GM12878 (cell line): Measurements from ENCODE around the gene PHACTR1. TPM values are rescaled to one million over a fixed set of nuclear protein-coding genes. Genes with fewer than 3 reads are reported as not detected.

Experiments used
- ATAC-seq: fragments of 200-7000 bp; cut with Tn5 transposase; 3 replicates; pipeline ENCODE4 v1.9.1; 2020; ENCODE audit warnings: mild to moderate bottlenecking, moderate library complexity
- BruUV-seq: library from RNA; stranded (reverse); fragments of 400-500 nt; replicated peaks from 2 replicates; lab custom pipeline; 2021; lab: Mats Ljungman, UMichigan
- CTCF ChIA-PET: fragments of 300-600 bp; sonication (Branson Sonifier 250); formaldehyde crosslinking; extraction: SDS; loops from one replicate; lab custom pipeline; 2021; ENCODE audit warnings: inconsistent platforms; lab: Yijun Ruan, JAX
- POLR2A ChIA-PET: fragments of 350-600 bp; formaldehyde crosslinking; extraction: SDS; loops from one replicate; lab custom pipeline; 2021; ENCODE audit warnings: inconsistent platforms; lab: Charles Lee
- RAD21 ChIA-PET: fragments of 300-600 bp; sonication (Branson Sonifier 250); formaldehyde crosslinking; loops from one replicate; lab custom pipeline; 2023; ENCODE audit warnings: antibody characterized with exemption; ENCODE audit not compliant: unreplicated experiment; lab: Charles Lee
- SMC1A ChIA-PET: fragments of 300-600 bp; sonication (Branson Sonifier 250); formaldehyde crosslinking; loops from one replicate; lab custom pipeline; 2023; ENCODE audit not compliant: unreplicated experiment, uncharacterized antibody; lab: Charles Lee
- DNase-seq: peaks from one replicate; pipeline ENCODE4 v3.0.0-alpha.2; 2011; ENCODE audit warnings: low read depth, low spot score
- FAIRE-seq: peaks from 3 replicates; lab custom pipeline; 2011; peaks lifted over from hg19 to GRCh38; lab: Jason Lieb, UNC
- H2AFZ ChIP-seq: 2 replicates; pipeline ENCODE4 v1.6.0; 2011; ENCODE audit warnings: low read depth, low read length, control low read depth; ENCODE audit not compliant: control insufficient read depth
- H3K27ac ChIP-seq: 2 replicates; pipeline ENCODE4 v1.5.1; 2011; ENCODE audit warnings: control low read depth; ENCODE audit not compliant: control insufficient read depth, insufficient read depth
- H3K27me3 ChIP-seq, 2 experiments: replicated peaks in 1 of 2; 2 replicates each; pipeline versions ENCODE4 v1.6.0 to v1.6.1; 2011; ENCODE audit warnings: low read length in 1 of 2; ENCODE audit not compliant: control insufficient read depth in 2 of 2, insufficient read depth in 2 of 2
- H3K36me3 ChIP-seq, 2 experiments: 2 replicates each; pipeline ENCODE4 v1.5.1; 2011; ENCODE audit warnings: low read length in 1 of 2; ENCODE audit not compliant: control insufficient read depth in 2 of 2, insufficient read depth in 2 of 2
- H3K4me1 ChIP-seq: 2 replicates; pipeline ENCODE4 v1.6.1; 2011; ENCODE audit warnings: mild to moderate bottlenecking, low read length, moderate library complexity, mixed read lengths; ENCODE audit not compliant: control insufficient read depth, insufficient read depth
- H3K4me2 ChIP-seq: 2 replicates; pipeline ENCODE4 v1.6.0; 2011; ENCODE audit warnings: control low read depth; ENCODE audit not compliant: control insufficient read depth, insufficient read depth
- H3K4me3 ChIP-seq: fragments of 200-600 bp; sonication (generic); 2 replicates; pipeline ENCODE4 v1.5.1; 2016
- H3K79me2 ChIP-seq: 2 replicates; pipeline ENCODE4 v1.6.0; 2011; ENCODE audit warnings: low read length; ENCODE audit not compliant: control insufficient read depth, insufficient read depth
- H3K9ac ChIP-seq: 2 replicates; pipeline ENCODE4 v1.8.0; 2011; ENCODE audit warnings: low read length, control low read depth, mixed read lengths; ENCODE audit not compliant: control insufficient read depth, insufficient read depth
- H3K9me3 ChIP-seq: replicated peaks from 3 replicates; pipeline ENCODE4 v1.5.1; 2011; ENCODE audit warnings: mild to moderate bottlenecking, low read length; ENCODE audit not compliant: control insufficient read depth, insufficient read depth
- H4K20me1 ChIP-seq: 2 replicates; pipeline ENCODE4 v1.6.0; 2011; ENCODE audit not compliant: control insufficient read depth, insufficient read depth
- BHLHE40 ChIP-seq, 2 experiments: fragments of 450-650 bp in 1 of 2; IDR thresholded peaks; 2 replicates each; pipeline ENCODE4 v1.6.1; 2011 to 2017; ENCODE audit warnings: low read depth in 2 of 2, borderline replicate concordance in 1 of 2, improper control_type of control experiment in 1 of 2, low read length in 1 of 2, mild to moderate bottlenecking in 1 of 2
- CBX5 ChIP-seq: sonication (generic); IDR thresholded peaks from 2 replicates; pipeline ENCODE4 v1.6.1; 2016; ENCODE audit warnings: low read depth, moderate library complexity, mild to moderate bottlenecking, inconsistent platforms
- HDAC6 ChIP-seq: fragments of 200-600 bp; sonication (generic); IDR thresholded peaks from one replicate; pipeline ENCODE4 v1.8.0; 2017; ENCODE audit warnings: antibody characterized with exemption; ENCODE audit not compliant: unreplicated experiment
- MYB ChIP-seq: fragments of 150-350 bp; IDR thresholded peaks from 2 replicates; pipeline ENCODE4 v1.6.1; 2014; ENCODE audit warnings: mild to moderate bottlenecking, low read depth, low read length, borderline replicate concordance
- NFYA ChIP-seq: IDR thresholded peaks from 2 replicates; pipeline ENCODE4 v1.6.1; 2011; ENCODE audit warnings: low read depth, mild to moderate bottlenecking, low read length, improper control_type of control experiment, borderline replicate concordance
- POLR2A ChIP-seq: IDR thresholded peaks from 2 replicates; pipeline ENCODE4 v1.6.1; 2011; ENCODE audit warnings: low read depth, mild to moderate bottlenecking, low read length
- SRF ChIP-seq, 2 experiments: IDR thresholded peaks; 2 replicates each; pipeline ENCODE4 v1.6.1; 2011; ENCODE audit warnings: low read depth in 2 of 2, low read length in 2 of 2, mild to moderate bottlenecking in 1 of 2, moderate library complexity in 1 of 2
- SUZ12 ChIP-seq: fragments of 200-600 bp; sonication (generic); IDR thresholded peaks from one replicate; pipeline ENCODE4 v1.6.1; 2018; ENCODE audit warnings: antibody characterized with exemption, mild to moderate bottlenecking; ENCODE audit not compliant: unreplicated experiment
- ZBTB4 ChIP-seq: fragments of 450-650 bp; formaldehyde crosslinking; IDR thresholded peaks from 2 replicates; pipeline ENCODE4 v1.4.0; 2022; ENCODE audit warnings: mild to moderate bottlenecking, moderate library complexity
- ZZZ3 ChIP-seq: IDR thresholded peaks from 2 replicates; pipeline ENCODE4 v1.6.1; 2011; ENCODE audit warnings: low read depth; ENCODE audit not compliant: control insufficient read depth, insufficient read length
- WGBS: methylation state at CpG from one replicate; pipeline ENCODE4 v1.1.6; 2016; ENCODE audit warnings: low lambda C conversion rate; ENCODE audit not compliant: insufficient replicate concordance, insufficient coverage; ENCODE audit errors: missing lambda C conversion rate; 5-methylcytosine and 5-hydroxymethylcytosine counted together
- in situ Hi-C: fragments of 300-500 bp; cut with MboI; formaldehyde crosslinking; loops from 9 replicates; pipeline ENCODE4 v1.14.3; 2018; ENCODE audit warnings: mixed read lengths
- intact Hi-C: fragments of 100-400 bp; cut with micrococcal nuclease; formaldehyde crosslinking; loops from one replicate; pipeline ENCODE4 v1.14.2; 2022; ENCODE audit not compliant: unreplicated experiment
- polyA plus RNA-seq, 11 experiments: library from polyadenylated mRNA; depleted of rRNA in 4 of 11; unstranded in 6 of 11; stranded (reverse) in 5 of 11; fragments of >200 nt; fragmentation: Nextera tagmentation in 4 of 11; fragmentation: Illumina TruSeq in 1 of 11; extraction: Ambion mirVana in 4 of 11; extraction: Trizol in 1 of 11; gene quantifications; 1 replicate in 1 of 11; 2 replicates in 10 of 11; pipeline versions ENCODE4 v1.2.1 to v1.2.3, GENCODE V29; 2011 to 2016; ENCODE audit warnings: inconsistent platforms in 2 of 11, missing spikeins in 2 of 11, low read depth in 1 of 11
- total RNA-seq, 4 experiments: library from RNA; depleted of rRNA in 3 of 4; stranded (reverse); fragments of >200 nt in 3 of 4; fragmentation: Illumina TruSeq in 1 of 4; extraction: Trizol in 1 of 4; gene quantifications; 2 replicates each; pipeline versions ENCODE4 v1.2.1 to v1.2.3, GENCODE V29; 2013 to 2021
- TF ChIP-seq, protein P1 (sequence below): fragments of 450-650 bp; IDR thresholded peaks from 2 replicates; pipeline ENCODE4 v1.6.1; 2017; ENCODE audit warnings: low read depth, mild to moderate bottlenecking, moderate library complexity

Gene PHACTR1
- total and polyA plus RNA-seq, 10 of the 15 experiments (the other 5 are each of a cell fraction or from before 2014, with no cell fraction given): 34.2 to 94.6 (median 62.3) TPM

DNA sequence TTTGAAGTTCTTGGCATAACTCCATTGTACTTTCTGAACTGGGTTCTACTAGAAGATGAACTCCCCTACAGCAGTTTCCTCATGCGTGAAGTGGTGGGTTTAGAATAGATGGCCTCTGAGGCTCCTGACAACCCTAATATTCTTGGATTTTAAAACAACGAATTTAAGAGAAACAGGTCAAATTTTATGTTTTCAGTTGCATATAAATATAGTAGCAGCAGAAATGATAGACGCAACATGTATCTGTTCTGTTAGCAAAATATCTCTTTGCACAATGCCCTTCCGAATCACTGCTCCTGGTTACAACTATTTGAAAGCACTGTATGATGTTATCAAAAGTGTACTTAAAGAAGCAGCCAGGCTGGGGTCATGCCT is 364.6 kb downstream of the PHACTR1 start:
- Histone ChIP-seq H3K27me3 (no peaks in the 10 kb centered on the region; a peak in 1 of 4 replicates), H3K9ac (no peak overlapping the region)
- WGBS: 46% methylated on average over 4 of the region's 4 CpGs

GRCh38 chr6:13089296-13089994 is 372.9 kb downstream of the PHACTR1 start:
- in situ Hi-C loops: no loop called here
- no peaks in the 10 kb centered on the region for H3K4me1 ChIP-seq
- H3K36me3 ChIP-seq: no peaks in the 10 kb centered on the region
- no peak for ATAC-seq
- H3K27me3 ChIP-seq: no peaks in the 10 kb centered on the region
- ChIA-PET POLR2A (no interaction called here), RAD21 (interaction anchor here (0.6 kb wide), 1 partner anchor 705 kb away, joined by 3 read pairs; no protein-coding TSS in a partner anchor), CTCF (no interaction called here), SMC1A (no interaction called here)
- H4K20me1 ChIP-seq: no peaks in the 10 kb centered on the region
- intact Hi-C loops: no loop called here
- no TSS peak for BruUV-seq
- 30% methylated on average over 7 of the region's 7 CpGs for WGBS
- H3K27ac ChIP-seq: no peak overlapping the region
- FAIRE-seq: no peak
- H2AFZ ChIP-seq: no peak overlapping the region
- no peak overlapping the region for H3K4me2 ChIP-seq
- no peak overlapping the region for H3K4me3 ChIP-seq
- no peaks in the 10 kb centered on the region for H3K9me3 ChIP-seq
- no peak overlapping the region for H3K9ac ChIP-seq
- no peaks in the 10 kb centered on the region for H3K79me2 ChIP-seq
- DNase-seq: no peak
- TF ChIP-seq SUZ12 (no peak), NFYA (no peak), ZZZ3 (no peak), SRF (IDR thresholded peaks at IDR 0.05; ENCODE audit: low read depth in 2 of 2, low read length in 2 of 2) (no peak), CBX5 (no peak), ZBTB4 (no peak), HDAC6 (no peak), BHLHE40 (IDR thresholded peaks at IDR 0.05; ENCODE audit: borderline replicate concordance in 1 of 2, low read depth in 2 of 2, low read length in 1 of 2) (no peak), MYB (no peak)
- TF ChIP-seq, protein P1, sequence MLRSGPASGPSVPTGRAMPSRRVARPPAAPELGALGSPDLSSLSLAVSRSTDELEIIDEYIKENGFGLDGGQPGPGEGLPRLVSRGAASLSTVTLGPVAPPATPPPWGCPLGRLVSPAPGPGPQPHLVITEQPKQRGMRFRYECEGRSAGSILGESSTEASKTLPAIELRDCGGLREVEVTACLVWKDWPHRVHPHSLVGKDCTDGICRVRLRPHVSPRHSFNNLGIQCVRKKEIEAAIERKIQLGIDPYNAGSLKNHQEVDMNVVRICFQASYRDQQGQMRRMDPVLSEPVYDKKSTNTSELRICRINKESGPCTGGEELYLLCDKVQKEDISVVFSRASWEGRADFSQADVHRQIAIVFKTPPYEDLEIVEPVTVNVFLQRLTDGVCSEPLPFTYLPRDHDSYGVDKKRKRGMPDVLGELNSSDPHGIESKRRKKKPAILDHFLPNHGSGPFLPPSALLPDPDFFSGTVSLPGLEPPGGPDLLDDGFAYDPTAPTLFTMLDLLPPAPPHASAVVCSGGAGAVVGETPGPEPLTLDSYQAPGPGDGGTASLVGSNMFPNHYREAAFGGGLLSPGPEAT: no peak

More for the DNA sequence above, 364.6 kb downstream of the PHACTR1 start:
- ChIA-PET CTCF (no interaction called here), SMC1A (no interaction called here), RAD21 (no interaction called here), POLR2A (no interaction called here)
- Histone ChIP-seq H3K9me3 (no peaks in the 10 kb centered on the region), H2AFZ (no peak overlapping the region), H4K20me1 (no peaks in the 10 kb centered on the region), H3K4me2 (no peak overlapping the region), H3K4me3 (no peak overlapping the region), H3K4me1 (no peaks in the 10 kb centered on the region), H3K79me2 (no peaks in the 10 kb centered on the region), H3K36me3 (no peaks in the 10 kb centered on the region), H3K27ac (no peak overlapping the region)
- TF ChIP-seq POLR2A: no peak
- ATAC-seq (no peak), FAIRE-seq (no peak), DNase-seq (no peak)
- no TSS peak for BruUV-seq
- intact Hi-C loops: no loop called here
- in situ Hi-C loops: no loop called here
